Neuron (in vitro differentiated cells): Measurements from ENCODE around the gene ATP13A5.

Experiments used
- H2AFZ ChIP-seq: one replicate; pipeline ENCODE4 v1.6.1; 2013; ENCODE audit warnings: low read depth, mild to moderate bottlenecking, inconsistent platforms, low read length, moderate library complexity
- H3K27me3 ChIP-seq: one replicate; pipeline ENCODE4 v1.6.1; 2013; ENCODE audit warnings: low read length; ENCODE audit not compliant: insufficient read depth
- H3K36me3 ChIP-seq: one replicate; pipeline ENCODE4 v1.6.1; 2013; ENCODE audit warnings: low read length; ENCODE audit not compliant: insufficient read depth
- H3K4me1 ChIP-seq: one replicate; pipeline ENCODE4 v1.6.1; 2013; ENCODE audit warnings: low read length; ENCODE audit not compliant: insufficient read depth
- H3K4me3 ChIP-seq: 2 replicates; pipeline ENCODE4 v1.5.1; 2013; ENCODE audit warnings: mild to moderate bottlenecking, low read length, moderate library complexity
- H3K9me3 ChIP-seq: one replicate; pipeline ENCODE4 v1.6.1; 2013; ENCODE audit warnings: low read length

ATP13A5 gene

DNA sequence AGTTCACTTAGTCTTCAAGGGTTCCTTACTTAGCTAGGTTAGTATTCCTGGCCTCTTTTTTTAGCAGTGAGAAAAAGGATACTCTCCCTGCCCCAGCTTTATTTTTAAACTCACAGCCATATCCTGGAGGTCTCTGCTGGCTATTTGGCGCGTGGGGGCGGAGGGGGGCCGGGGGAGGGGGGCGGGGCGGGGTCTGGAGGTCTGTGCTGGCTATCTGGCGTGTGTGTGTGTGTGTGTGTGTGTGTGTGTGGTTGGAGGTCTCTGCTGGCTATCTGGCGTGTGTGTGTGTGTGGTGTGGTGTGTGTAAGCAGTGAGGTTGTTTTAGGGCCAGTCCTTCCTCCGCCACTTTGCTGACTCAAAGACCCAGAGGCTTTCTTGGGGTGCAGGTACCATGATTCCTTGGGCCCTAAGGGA lies 138.1 kb downstream of the ATP13A5 start:
- H3K4me3 ChIP-seq: peak overlapping the region; percentile 47
- H3K27me3 ChIP-seq: peaks cover 22% of the 10 kb centered on the region
- no peaks in the 10 kb centered on the region for H3K4me1 ChIP-seq
- peak overlapping the region; percentile 53 for H2AFZ ChIP-seq
- H3K9me3 ChIP-seq: no peaks in the 10 kb centered on the region
- no peaks in the 10 kb centered on the region for H3K36me3 ChIP-seq

DNA sequence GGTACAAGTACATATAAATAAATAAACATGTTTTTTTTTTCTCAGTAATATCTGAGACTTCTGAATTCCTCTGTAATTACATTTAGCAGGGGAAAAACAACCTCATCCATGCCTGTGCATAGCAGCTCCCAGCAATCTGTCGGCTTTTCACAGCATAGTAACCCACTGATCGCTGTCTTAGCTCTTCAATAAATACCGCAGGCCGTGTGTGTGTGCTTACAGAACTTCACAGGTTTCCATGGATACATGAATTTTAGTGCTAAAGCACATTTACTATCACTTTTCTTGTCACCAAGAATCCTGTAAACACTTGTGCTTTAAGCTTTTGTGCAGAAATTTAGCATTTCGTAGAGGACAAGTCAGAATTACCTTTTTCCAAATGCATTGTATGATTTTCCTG lies 141.5 kb downstream of the ATP13A5 start:
- Histone ChIP-seq H3K36me3 (no peaks in the 10 kb centered on the region), H3K9me3 (no peaks in the 10 kb centered on the region), H3K4me3 (no peak overlapping the region), H3K27me3 (peaks cover 13% of the 10 kb centered on the region), H2AFZ (no peak overlapping the region), H3K4me1 (no peaks in the 10 kb centered on the region)

DNA sequence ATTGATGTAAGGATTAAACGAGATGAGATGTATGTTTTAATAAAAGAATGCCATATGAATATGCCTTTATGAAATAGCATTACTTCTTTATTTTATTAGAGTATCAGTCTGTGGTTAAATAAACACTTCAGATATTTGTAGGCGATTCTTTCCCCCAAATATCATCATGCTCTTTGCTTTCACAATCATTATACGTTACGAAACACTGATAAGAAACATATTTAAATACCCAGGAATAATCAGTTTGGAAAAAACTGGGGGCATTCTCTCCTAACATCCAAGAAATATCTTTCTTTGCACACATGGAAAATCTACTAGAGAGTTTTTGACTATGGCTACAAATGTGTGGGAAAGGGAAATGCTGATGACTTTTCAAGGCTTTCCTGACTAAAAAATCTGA lies 142.0 kb downstream of the ATP13A5 start:
- Histone ChIP-seq H2AFZ (no peak overlapping the region), H3K27me3 (peaks cover 9% of the 10 kb centered on the region), H3K36me3 (no peaks in the 10 kb centered on the region), H3K9me3 (no peaks in the 10 kb centered on the region), H3K4me3 (no peak overlapping the region), H3K4me1 (no peaks in the 10 kb centered on the region)

DNA sequence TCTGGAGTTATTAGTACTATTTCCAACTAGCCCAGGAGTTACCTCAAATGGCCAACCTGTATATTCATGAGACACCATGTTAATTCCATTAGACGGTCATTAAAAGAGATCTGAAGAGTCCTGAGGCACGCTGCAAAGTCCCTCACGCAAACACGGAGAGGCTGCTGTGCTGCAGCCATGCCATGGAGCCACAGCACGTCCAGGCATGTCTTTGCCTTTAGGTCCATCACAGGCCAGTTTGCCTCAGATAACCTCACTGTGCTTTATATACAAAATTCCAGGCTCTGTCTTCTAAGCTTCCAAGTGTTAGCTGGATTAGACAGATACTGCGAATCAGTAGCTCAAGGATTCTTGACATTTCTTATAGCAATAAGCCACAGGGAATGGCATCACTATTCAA lies 147.4 kb downstream of the ATP13A5 start:
- no peaks in the 10 kb centered on the region for H3K36me3 ChIP-seq

DNA sequence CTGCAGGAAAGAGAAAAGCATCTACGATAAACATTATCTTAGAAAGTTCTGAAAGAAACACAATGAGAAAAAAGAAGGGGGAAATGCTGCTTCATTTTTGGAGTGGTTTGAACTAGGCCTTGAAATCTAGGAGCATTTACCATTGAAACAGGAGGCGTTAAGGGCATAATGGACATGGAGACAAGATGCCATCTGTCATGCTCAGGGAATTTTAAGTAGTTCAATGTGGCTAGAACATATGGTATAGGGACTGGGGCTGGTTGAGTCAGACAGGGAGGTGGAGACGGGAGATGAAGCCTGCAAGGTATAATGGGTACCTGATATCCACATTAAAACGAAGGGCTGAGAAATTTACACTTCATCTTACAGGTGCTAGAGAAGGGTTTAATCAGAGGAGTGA lies 147.9 kb downstream of the ATP13A5 start:
- Histone ChIP-seq H3K4me3 (no peak overlapping the region), H2AFZ (no peak overlapping the region), H3K36me3 (no peaks in the 10 kb centered on the region), H3K9me3 (no peaks in the 10 kb centered on the region), H3K4me1 (peaks cover 7% of the 10 kb centered on the region), H3K27me3 (no peaks in the 10 kb centered on the region)

More for the DNA sequence above, 147.4 kb downstream of the ATP13A5 start:
- Histone ChIP-seq H3K27me3 (no peaks in the 10 kb centered on the region), H3K4me1 (peaks cover 7% of the 10 kb centered on the region), H2AFZ (no peak overlapping the region), H3K9me3 (no peaks in the 10 kb centered on the region), H3K4me3 (no peak overlapping the region)

DNA sequence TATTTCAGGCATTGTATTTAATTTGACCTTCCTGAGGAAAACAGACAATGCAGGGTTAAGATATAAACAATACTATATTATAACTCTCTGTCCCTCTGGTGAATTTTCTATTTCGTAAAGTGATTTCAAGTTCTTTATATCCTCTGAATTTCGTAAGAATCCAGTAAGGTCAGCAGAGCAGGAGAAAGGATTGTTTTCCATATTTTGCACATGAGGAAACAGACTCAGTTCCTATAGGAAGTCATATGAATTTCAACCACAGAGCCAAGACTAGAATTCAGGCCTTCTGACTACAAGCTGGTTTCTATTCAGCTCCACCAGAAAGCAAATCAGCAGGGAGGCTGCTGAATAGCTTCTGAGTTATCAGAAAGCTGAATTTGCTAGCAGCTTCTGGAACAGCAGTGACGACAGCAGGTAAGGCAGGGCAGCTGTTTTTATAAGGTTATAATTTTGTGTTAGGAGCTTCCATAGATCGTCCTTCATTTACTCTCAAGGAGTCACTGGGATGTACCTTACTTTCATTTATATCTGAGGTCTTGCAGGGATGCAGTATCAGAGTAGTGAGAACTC lies 148.6 kb downstream of the ATP13A5 start:
- no peaks in the 10 kb centered on the region for H3K27me3 ChIP-seq
- H3K9me3 ChIP-seq: no peaks in the 10 kb centered on the region
- H2AFZ ChIP-seq: no peak overlapping the region
- no peaks in the 10 kb centered on the region for H3K36me3 ChIP-seq
- peaks cover 7% of the 10 kb centered on the region for H3K4me1 ChIP-seq
- no peak overlapping the region for H3K4me3 ChIP-seq

DNA sequence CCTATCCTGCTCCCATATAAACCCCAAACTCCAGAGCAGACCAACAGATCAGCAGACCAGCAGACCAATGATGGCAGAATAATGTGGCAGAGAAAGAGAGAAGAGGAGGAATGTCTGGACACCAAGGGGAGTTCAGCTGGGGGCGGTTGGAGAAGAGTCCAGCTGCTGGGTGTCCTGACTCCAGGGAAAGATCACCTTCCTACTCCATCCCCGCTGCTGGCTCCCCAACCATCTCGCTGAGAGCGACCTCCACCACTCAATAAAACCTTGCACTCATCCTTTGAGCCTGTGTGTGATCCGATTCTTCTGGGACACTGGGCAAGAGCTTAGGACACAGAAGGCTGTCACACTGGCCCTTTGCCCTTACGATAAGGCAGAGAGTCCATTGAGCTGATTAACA lies 150.3 kb downstream of the ATP13A5 start:
- H3K4me1 ChIP-seq: peaks cover 7% of the 10 kb centered on the region
- no peaks in the 10 kb centered on the region for H3K27me3 ChIP-seq
- no peaks in the 10 kb centered on the region for H3K36me3 ChIP-seq
- no peak overlapping the region for H3K4me3 ChIP-seq
- no peak overlapping the region for H2AFZ ChIP-seq
- no peaks in the 10 kb centered on the region for H3K9me3 ChIP-seq

DNA sequence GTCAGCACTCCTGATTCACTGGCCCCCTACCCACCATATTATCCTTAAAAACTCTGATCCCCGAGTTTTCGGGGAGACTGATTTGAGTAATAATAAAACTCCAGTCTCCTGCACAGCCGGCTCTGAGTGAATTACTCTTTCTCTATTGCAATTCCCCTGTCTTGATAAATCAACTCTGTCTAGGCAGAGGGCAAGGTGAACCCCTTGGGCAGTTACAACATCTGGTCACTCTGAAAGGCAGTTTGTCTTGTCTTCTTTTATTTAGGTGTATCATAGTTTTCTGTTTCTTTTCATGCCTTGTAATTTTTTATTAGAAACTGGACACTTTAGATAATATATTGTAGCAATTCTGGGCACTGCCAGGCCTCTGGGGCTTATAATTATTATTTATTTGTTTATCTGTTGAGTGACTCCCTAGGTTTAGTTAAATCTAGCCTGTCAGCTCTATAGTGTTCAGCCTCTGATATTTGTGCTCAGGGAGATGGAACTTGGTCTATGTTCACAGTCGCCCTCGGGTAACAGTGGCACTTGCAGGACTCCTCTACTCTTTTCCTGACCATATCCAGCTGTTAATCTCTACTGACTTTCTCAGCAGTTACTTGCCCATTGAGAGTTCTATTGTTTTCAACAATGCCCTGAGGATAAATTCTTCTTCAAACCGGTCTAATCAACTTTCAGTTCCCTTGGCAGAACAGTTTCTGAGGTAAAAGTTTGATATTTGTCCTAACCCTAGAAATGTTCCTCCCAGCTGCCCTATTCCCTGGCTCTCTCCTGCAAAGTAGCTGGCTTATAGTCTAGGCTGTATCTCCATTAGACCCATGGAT lies 153.0 kb downstream of the ATP13A5 start:
- no peak overlapping the region for H2AFZ ChIP-seq
- no peaks in the 10 kb centered on the region for H3K27me3 ChIP-seq
- peaks cover 7% of the 10 kb centered on the region for H3K4me1 ChIP-seq
- no peaks in the 10 kb centered on the region for H3K9me3 ChIP-seq
- H3K36me3 ChIP-seq: no peaks in the 10 kb centered on the region
- no peak overlapping the region for H3K4me3 ChIP-seq
